Left lung (tissue), 10 donors: ENCODE data around the gene ETNK1. TPM values are rescaled to one million over a fixed set of nuclear protein-coding genes. Genes with fewer than 3 reads are reported as not detected.
"Not testable (repeated sequence)": the region's sequence is repeated elsewhere in the genome, so short reads cannot be mapped to it uniquely, and the experiment has no call there.

Source experiments
- ATAC-seq: fragments of 200-7000 bp; cut with Tn5 transposase; one replicate; pipeline ENCODE4 v1.9.1; 2020; ENCODE audit warnings: moderate library complexity
- DNase-seq, 4 donors: peaks; one replicate each; pipeline ENCODE4 v3.0.0-alpha.2; 2013 to 2020
- H3K27ac ChIP-seq, 2 donors: fragments of 200-600 bp; sonication (generic) in 1 of 2; one replicate each; pipeline versions ENCODE4 v1.5.0 to v1.8.0; 2020 to 2021
- H3K27me3 ChIP-seq, 2 donors: fragments of 200-600 bp; sonication (generic) in 1 of 2; one replicate each; pipeline versions ENCODE4 v1.5.0 to v1.8.0; 2020 to 2021
- H3K36me3 ChIP-seq, 2 donors: fragments of 200-600 bp; sonication (generic) in 1 of 2; one replicate each; pipeline versions ENCODE4 v1.5.0 to v1.8.0; 2020 to 2021
- H3K4me1 ChIP-seq, 2 donors: fragments of 200-600 bp; one replicate each; pipeline ENCODE4 v1.8.0; 2021
- H3K4me3 ChIP-seq, 2 donors: fragments of 200-600 bp; sonication (generic) in 1 of 2; one replicate each; pipeline versions ENCODE4 v1.5.0 to v1.8.0; 2020 to 2021; ENCODE audit warnings: mild to moderate bottlenecking in 1 of 2
- H3K9me3 ChIP-seq, 2 donors: fragments of 200-600 bp; sonication (generic) in 1 of 2; one replicate each; pipeline versions ENCODE4 v1.5.0 to v1.8.0; 2020 to 2021
- intact Hi-C, 2 donors: fragments of 100-400 bp; cut with DNase I; formaldehyde crosslinking; loops; one replicate each; pipeline versions ENCODE4 v1.11.2 to v1.14.2; 2022
- polyA plus RNA-seq, 6 donors: library from polyadenylated mRNA; unstranded; fragments of 120-200 nt; gene quantifications; one replicate each; pipeline ENCODE4 v1.2.1, GENCODE V29; 2013; ENCODE audit not compliant: insufficient read length in 6 of 6
- total RNA-seq, 2 donors: library from RNA; stranded (reverse); fragmentation: NEBNext Ultra II Directional; extraction: Animal tissue kit (Norgen Biotek cat#: 25700); gene quantifications; one replicate each; pipeline ENCODE4 v1.2.1, GENCODE V29; 2021
- TF ChIP-seq, protein P1 (sequence below), 2 donors: fragments of 200-600 bp; sonication (generic) in 1 of 2; IDR thresholded peaks; one replicate each; pipeline versions ENCODE4 v1.5.0 to v1.8.0; 2021; ENCODE audit warnings: antibody characterized with exemption in 2 of 2
- donor health status: DM: no; HTN: yes; CAD: no.
- donor health status: DM: no; HTN: no; CAD: no.

ETNK1 gene
- total and polyA plus RNA-seq, 8 donors, result 55.4 to 73.7 (median 67.3) TPM

DNA sequence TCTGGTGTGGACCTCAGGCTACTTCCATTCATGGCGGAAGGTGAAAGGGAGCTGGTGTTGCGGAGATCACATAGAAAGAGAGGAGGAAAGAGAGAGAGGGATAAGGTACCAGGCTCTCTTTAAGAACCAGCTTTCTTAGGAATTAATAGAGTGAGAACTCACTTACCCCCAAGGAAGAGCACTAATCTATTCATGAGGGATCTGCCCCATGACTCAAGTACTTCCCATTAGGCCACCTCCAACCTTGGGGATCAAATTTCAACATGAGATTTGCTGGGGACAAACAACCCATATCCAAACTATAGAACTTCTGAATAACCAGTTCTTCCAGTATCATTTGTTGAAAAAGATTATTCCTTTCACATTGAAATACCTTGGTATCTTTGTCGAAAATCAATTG is 46.6 kb upstream of the ETNK1 start:
- ATAC-seq (no peak), DNase-seq (no peak)
- intact Hi-C loops, result no loop called here
- H3K9me3 ChIP-seq, result no peaks in the 10 kb centered on the region
- no peaks in the 10 kb centered on the region for H3K36me3 ChIP-seq
- H3K27me3 ChIP-seq, result no peaks in the 10 kb centered on the region
- H3K4me3 ChIP-seq, result no peak overlapping the region
- TF ChIP-seq, protein P1, sequence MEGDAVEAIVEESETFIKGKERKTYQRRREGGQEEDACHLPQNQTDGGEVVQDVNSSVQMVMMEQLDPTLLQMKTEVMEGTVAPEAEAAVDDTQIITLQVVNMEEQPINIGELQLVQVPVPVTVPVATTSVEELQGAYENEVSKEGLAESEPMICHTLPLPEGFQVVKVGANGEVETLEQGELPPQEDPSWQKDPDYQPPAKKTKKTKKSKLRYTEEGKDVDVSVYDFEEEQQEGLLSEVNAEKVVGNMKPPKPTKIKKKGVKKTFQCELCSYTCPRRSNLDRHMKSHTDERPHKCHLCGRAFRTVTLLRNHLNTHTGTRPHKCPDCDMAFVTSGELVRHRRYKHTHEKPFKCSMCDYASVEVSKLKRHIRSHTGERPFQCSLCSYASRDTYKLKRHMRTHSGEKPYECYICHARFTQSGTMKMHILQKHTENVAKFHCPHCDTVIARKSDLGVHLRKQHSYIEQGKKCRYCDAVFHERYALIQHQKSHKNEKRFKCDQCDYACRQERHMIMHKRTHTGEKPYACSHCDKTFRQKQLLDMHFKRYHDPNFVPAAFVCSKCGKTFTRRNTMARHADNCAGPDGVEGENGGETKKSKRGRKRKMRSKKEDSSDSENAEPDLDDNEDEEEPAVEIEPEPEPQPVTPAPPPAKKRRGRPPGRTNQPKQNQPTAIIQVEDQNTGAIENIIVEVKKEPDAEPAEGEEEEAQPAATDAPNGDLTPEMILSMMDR (IDR thresholded peaks at IDR 0.05), result no peak
- no peaks in the 10 kb centered on the region for H3K4me1 ChIP-seq
- no peak overlapping the region for H3K27ac ChIP-seq

DNA sequence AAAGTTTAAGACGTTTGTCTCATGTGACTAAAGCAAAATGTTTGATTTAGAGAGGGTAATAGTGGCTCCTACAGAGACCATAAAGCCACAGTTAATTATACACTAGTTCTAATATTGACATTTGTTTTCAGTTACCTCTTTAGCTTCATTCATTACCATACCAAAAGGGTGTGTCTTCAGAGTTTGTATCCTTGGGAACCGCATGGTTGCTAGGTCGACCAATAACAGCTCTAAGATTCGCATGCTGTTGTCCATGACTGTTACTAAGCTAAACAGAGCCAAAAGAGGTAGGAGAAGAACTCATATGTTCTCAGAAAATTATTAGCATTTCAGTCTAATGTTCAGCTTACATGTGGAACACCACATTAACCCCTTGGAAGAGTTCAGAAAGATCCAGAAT is 36.2 kb upstream of the ETNK1 start:
- ATAC-seq, result peak; percentile 79
- peak in 1 of 4 donors; percentile 22 for DNase-seq
- Histone ChIP-seq H3K4me1 (no peaks in the 10 kb centered on the region), H3K27ac (no peak overlapping the region), H3K36me3 (no peaks in the 10 kb centered on the region), H3K4me3 (no peak overlapping the region), H3K9me3 (no peaks in the 10 kb centered on the region), H3K27me3 (no peaks in the 10 kb centered on the region)
- intact Hi-C loops, result no loop called here
- TF ChIP-seq, protein P1 (IDR thresholded peaks at IDR 0.05), result no peak

DNA sequence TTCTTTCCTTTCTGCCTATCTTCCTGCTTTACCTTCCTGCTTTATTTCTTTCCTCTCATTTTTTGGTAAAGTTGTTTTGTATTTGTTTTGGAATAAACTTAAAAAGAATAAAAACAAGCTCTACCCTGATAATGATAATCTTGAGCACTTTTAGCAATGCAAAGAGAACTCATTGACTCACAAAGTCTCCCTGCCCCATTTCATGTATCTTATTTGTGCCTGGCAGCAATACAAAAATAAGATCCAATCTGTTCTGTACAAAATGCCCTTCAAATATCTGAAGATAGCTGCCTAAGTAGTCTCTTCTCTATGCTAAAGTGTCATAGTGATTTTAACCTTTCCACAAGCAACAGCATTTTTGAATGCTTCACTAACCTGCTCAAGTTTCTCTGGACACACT is 31.1 kb upstream of the ETNK1 start:
- H3K36me3 ChIP-seq, result no peaks in the 10 kb centered on the region
- intact Hi-C loops, result no loop called here
- ATAC-seq (no peak), DNase-seq (no peak)
- H3K27ac ChIP-seq, result no peak overlapping the region
- H3K27me3 ChIP-seq, result no peaks in the 10 kb centered on the region
- TF ChIP-seq, protein P1 (IDR thresholded peaks at IDR 0.05), result no peak
- H3K4me1 ChIP-seq, result no peaks in the 10 kb centered on the region
- H3K9me3 ChIP-seq, result no peaks in the 10 kb centered on the region
- H3K4me3 ChIP-seq, result no peak overlapping the region

DNA sequence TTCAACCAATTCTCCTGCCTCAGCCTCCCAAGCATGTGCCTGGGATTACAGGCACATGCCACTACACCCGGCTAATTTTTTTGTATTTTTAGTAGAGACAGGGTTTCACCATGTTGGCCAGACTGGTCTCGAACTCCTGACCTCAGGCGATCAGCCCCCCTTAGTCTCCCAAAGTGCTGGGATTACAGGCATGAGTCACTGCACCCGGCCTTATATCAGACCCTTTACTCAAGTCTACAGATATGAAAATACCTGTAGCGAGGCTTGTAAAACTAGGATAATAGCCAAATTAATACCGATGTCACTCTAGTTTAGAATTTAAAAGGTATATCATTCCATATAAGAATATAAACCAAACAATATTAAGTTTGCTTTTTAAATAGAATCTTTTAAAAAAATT is 27.4 kb upstream of the ETNK1 start:
- DNase-seq, H3K27me3 ChIP-seq, H3K27ac ChIP-seq, H3K4me1 ChIP-seq, H3K9me3 ChIP-seq, H3K4me3 ChIP-seq, H3K36me3 ChIP-seq, intact Hi-C loops, ATAC-seq: not testable (repeated sequence)

DNA sequence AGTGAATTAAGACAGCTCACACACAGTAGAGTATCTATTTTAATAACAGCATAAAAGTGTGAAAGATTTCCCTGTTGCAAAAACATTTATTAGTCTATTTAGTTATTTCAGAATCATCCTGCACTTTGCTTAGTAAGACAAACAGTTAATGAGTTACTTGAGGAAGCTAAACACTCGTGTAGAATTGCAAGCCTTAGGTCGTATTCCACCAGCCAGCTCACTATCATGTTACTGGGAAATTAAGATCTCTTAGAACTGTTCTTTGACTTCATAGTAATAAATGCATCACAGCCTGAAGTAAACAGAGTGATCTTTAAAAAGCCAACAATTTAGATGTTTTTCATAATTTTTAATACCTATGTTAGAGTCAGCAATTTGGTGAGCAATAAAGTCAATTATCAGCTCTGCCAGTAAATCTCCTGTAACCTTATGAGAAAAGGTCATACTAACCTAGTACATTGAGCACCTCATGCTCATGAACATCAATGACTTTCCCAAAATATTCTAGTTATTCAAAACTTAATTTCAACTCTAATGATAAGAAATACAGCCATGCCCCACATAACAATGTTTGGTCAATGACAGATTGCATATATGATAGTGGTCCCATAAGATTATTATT is 26.7 kb upstream of the ETNK1 start:
- DNase-seq, result no peak
- no peak for ATAC-seq
- intact Hi-C loops, result no loop called here

More for the DNA sequence above, 26.7 kb upstream of the ETNK1 start:
- TF ChIP-seq, protein P1 (IDR thresholded peaks at IDR 0.05), result no peak
- Histone ChIP-seq H3K27me3 (no peaks in the 10 kb centered on the region), H3K27ac (no peak overlapping the region), H3K36me3 (no peaks in the 10 kb centered on the region), H3K9me3 (peaks cover 0 to 7% of the 10 kb centered on the region in 2 donors), H3K4me1 (no peaks in the 10 kb centered on the region), H3K4me3 (no peak overlapping the region)
